Trophoblast cell (in vitro differentiated cells and primary cell): ENCODE measurements around the gene DRAM2.
"Not testable (repeated sequence)": the region's sequence is repeated elsewhere in the genome, so short reads cannot be mapped to it uniquely, and the experiment has no call there.

Source experiments
- DNase-seq, 2 donors: peaks; one replicate each; pipeline ENCODE4 v3.0.0-alpha.2; 2016
- H2AFZ ChIP-seq: 2 replicates; pipeline ENCODE4 v1.6.1; 2013; ENCODE audit warnings: low read length, moderate library complexity, mild to moderate bottlenecking; ENCODE audit not compliant: insufficient read depth, poor library complexity
- H2AK5ac ChIP-seq: 2 replicates; pipeline ENCODE4 v1.6.1; 2013; ENCODE audit warnings: mild to moderate bottlenecking, low read length
- H2BK120ac ChIP-seq: 2 replicates; pipeline ENCODE4 v1.6.1; 2013; ENCODE audit warnings: low read length, mild to moderate bottlenecking, moderate library complexity; ENCODE audit not compliant: insufficient read depth, poor library complexity
- H2BK12ac ChIP-seq: 2 replicates; pipeline ENCODE4 v1.6.1; 2013; ENCODE audit warnings: mild to moderate bottlenecking, low read length, moderate library complexity
- H2BK5ac ChIP-seq: 2 replicates; pipeline ENCODE4 v1.6.1; 2013; ENCODE audit warnings: low read length, low read depth, moderate library complexity, mild to moderate bottlenecking; ENCODE audit not compliant: poor library complexity
- H3K14ac ChIP-seq: 2 replicates; pipeline ENCODE4 v1.6.1; 2013; ENCODE audit warnings: mild to moderate bottlenecking, low read length
- H3K18ac ChIP-seq: 2 replicates; pipeline ENCODE4 v1.6.1; 2013; ENCODE audit warnings: mild to moderate bottlenecking, low read length
- H3K23ac ChIP-seq: 2 replicates; pipeline ENCODE4 v1.6.1; 2013; ENCODE audit warnings: low read length
- H3K27ac ChIP-seq: 2 replicates; pipeline ENCODE4 v1.5.1; 2013; ENCODE audit warnings: low read depth, mild to moderate bottlenecking, inconsistent platforms, low read length, moderate library complexity
- H3K27me3 ChIP-seq: 2 replicates; pipeline ENCODE4 v1.6.1; 2013; ENCODE audit warnings: inconsistent platforms, mild to moderate bottlenecking, low read length, moderate library complexity; ENCODE audit not compliant: insufficient read depth
- H3K36me3 ChIP-seq, 2 experiments: 1 replicate in 1 of 2; 2 replicates in 1 of 2; pipeline ENCODE4 v1.6.1; 2013; ENCODE audit warnings: low read length in 2 of 2, mild to moderate bottlenecking in 2 of 2, moderate library complexity in 1 of 2; ENCODE audit not compliant: insufficient read depth in 2 of 2, control insufficient read depth in 1 of 2
- H3K4ac ChIP-seq: 2 replicates; pipeline ENCODE4 v1.6.1; 2013; ENCODE audit warnings: low read depth, mild to moderate bottlenecking, low read length, moderate library complexity
- H3K4me1 ChIP-seq, 2 experiments: 1 replicate in 1 of 2; 2 replicates in 1 of 2; pipeline ENCODE4 v1.6.1; 2013; ENCODE audit warnings: low read length in 2 of 2, mild to moderate bottlenecking in 2 of 2, moderate library complexity in 1 of 2; ENCODE audit not compliant: insufficient read depth in 2 of 2, control insufficient read depth in 1 of 2
- H3K4me2 ChIP-seq: 2 replicates; pipeline ENCODE4 v1.6.1; 2013; ENCODE audit warnings: inconsistent platforms, mild to moderate bottlenecking, low read length, moderate library complexity
- H3K4me3 ChIP-seq: 2 replicates; pipeline ENCODE4 v1.5.1; 2013; ENCODE audit warnings: mild to moderate bottlenecking, low read depth, low read length, inconsistent platforms
- H3K79me1 ChIP-seq: one replicate; pipeline ENCODE4 v1.6.1; 2013; ENCODE audit warnings: low read length
- H3K79me2 ChIP-seq: 2 replicates; pipeline ENCODE4 v1.6.1; 2013; ENCODE audit warnings: low read length, mild to moderate bottlenecking; ENCODE audit not compliant: control insufficient read depth, insufficient read depth, poor library complexity
- H3K9ac ChIP-seq: 2 replicates; pipeline ENCODE4 v1.6.1; 2013; ENCODE audit warnings: mild to moderate bottlenecking, low read length
- H3K9me3 ChIP-seq: 2 replicates; pipeline ENCODE4 v1.6.1; 2013; ENCODE audit warnings: low read depth, mild to moderate bottlenecking, control low read depth, inconsistent platforms, low read length; ENCODE audit not compliant: insufficient read depth
- H4K12ac ChIP-seq: 2 replicates; pipeline ENCODE4 v1.6.1; 2013; ENCODE audit warnings: low read depth, mild to moderate bottlenecking, low read length, moderate library complexity
- H4K8ac ChIP-seq: 2 replicates; pipeline ENCODE4 v1.6.1; 2013; ENCODE audit warnings: low read depth, mild to moderate bottlenecking, low read length, moderate library complexity
- H4K91ac ChIP-seq: one replicate; pipeline ENCODE4 v1.6.1; 2013; ENCODE audit warnings: low read depth, mild to moderate bottlenecking, low read length, moderate library complexity
- WGBS: extraction: QIAGEN DNeasy Blood & Tissue Kit; methylation state at CpG from one replicate; pipeline ENCODE4 v1.1.7; 2013; ENCODE audit warnings: missing lambda C conversion rate; ENCODE audit not compliant: insufficient read length, insufficient coverage; ENCODE audit errors: extremely low coverage; 5-methylcytosine and 5-hydroxymethylcytosine counted together

DRAM2 gene

DNA sequence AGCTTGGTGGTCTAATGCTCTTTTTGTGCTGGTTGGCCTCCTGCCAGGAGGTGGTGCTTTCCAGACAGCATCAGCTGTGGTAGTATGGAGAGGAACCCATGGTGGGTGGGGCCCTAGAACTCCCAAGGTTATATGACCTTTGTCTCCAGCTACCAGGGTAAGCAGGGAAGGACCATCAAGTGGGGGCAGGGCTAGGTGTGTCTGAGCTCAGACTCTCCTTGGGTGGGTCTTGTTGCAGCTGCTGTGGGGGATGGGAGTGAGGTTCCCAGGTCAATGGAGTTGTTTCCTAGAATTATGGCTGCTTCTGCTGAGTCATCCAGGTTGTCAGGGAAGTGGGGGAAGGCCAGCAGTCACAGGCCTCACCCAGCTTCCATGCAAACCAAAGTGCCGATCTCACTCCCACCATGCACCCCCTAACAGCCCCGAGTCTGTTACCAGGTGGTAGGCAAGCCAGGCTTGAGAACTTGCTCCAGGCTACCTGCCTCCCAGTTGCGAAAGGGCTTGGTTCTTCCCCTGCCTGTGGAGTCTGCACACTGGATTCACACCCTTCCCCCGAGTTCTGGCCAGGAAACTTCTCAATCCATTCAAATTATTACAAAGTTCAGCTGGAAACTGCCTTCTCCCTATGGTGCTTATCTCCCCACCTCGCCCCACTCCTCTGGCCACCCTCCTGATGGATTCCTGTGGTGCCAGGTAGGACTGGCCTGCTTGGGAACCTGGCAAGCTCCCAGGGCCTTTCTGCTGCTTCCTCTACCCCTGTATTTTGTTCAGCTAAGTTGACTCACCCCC is 37.8 kb downstream of the DRAM2 start:
- Histone ChIP-seq H3K4me1 (peaks cover 0 to 2% of the 10 kb centered on the region in 2 experiments), H3K14ac (no peak overlapping the region), H3K23ac (no peak overlapping the region), H3K79me2 (no peaks in the 10 kb centered on the region), H4K8ac (no peak overlapping the region), H2BK5ac (no peak overlapping the region), H3K18ac (no peak overlapping the region), H3K36me3 (no peaks in the 10 kb centered on the region), H2BK120ac (no peak overlapping the region), H3K27ac (no peak overlapping the region), H3K79me1 (no peaks in the 10 kb centered on the region), H4K91ac (no peak overlapping the region), H3K27me3 (no peaks in the 10 kb centered on the region), H3K4ac (no peak overlapping the region), H3K4me2 (no peak overlapping the region), H3K9me3 (peaks cover 18% of the 10 kb centered on the region), H3K4me3 (no peak overlapping the region), H3K9ac (no peak overlapping the region), H2AK5ac (no peak overlapping the region), H4K12ac (no peak overlapping the region), H2BK12ac (no peak overlapping the region), H2AFZ (no peak overlapping the region)
- no peak for DNase-seq
- no CpG with 5 or more reads among the region's 5 CpGs for WGBS

DNA sequence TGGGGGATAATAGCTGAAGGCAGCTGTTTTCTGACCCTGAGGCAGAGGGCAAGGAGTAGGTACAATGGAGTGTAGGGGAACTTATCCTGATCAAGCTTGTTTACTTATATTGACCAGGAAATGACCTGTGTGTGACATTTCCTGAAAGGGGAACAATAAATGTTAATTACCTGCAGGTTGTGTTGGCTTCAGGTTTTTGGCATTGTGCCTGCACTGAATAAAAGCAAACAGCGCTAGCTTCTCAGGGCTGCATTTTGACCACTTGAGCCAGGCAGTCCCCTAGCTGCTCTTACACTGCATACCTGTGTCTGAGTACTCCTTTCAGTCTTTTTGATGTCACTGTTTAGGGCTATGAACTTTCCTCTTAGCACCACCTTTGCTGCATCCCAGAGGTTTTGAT is 40.6 kb downstream of the DRAM2 start:
- Histone ChIP-seq H4K12ac (no peak overlapping the region), H3K18ac (no peak overlapping the region), H3K79me1 (no peaks in the 10 kb centered on the region), H3K9me3 (peaks cover 20% of the 10 kb centered on the region), H2BK5ac (no peak overlapping the region), H4K8ac (no peak overlapping the region), H3K4me1 (peaks cover 0 to 2% of the 10 kb centered on the region in 2 experiments), H2AFZ (no peak overlapping the region), H2BK12ac (no peak overlapping the region), H3K14ac (no peak overlapping the region), H3K4me3 (no peak overlapping the region), H2BK120ac (no peak overlapping the region), H3K4me2 (no peak overlapping the region), H3K36me3 (no peaks in the 10 kb centered on the region), H3K27me3 (no peaks in the 10 kb centered on the region), H3K79me2 (no peaks in the 10 kb centered on the region), H2AK5ac (no peak overlapping the region), H3K27ac (no peak overlapping the region), H3K9ac (no peak overlapping the region), H4K91ac (no peak overlapping the region), H3K23ac (no peak overlapping the region), H3K4ac (no peak overlapping the region)
- no peak for DNase-seq
- no CpG with 5 or more reads among the region's 1 CpG for WGBS

DNA sequence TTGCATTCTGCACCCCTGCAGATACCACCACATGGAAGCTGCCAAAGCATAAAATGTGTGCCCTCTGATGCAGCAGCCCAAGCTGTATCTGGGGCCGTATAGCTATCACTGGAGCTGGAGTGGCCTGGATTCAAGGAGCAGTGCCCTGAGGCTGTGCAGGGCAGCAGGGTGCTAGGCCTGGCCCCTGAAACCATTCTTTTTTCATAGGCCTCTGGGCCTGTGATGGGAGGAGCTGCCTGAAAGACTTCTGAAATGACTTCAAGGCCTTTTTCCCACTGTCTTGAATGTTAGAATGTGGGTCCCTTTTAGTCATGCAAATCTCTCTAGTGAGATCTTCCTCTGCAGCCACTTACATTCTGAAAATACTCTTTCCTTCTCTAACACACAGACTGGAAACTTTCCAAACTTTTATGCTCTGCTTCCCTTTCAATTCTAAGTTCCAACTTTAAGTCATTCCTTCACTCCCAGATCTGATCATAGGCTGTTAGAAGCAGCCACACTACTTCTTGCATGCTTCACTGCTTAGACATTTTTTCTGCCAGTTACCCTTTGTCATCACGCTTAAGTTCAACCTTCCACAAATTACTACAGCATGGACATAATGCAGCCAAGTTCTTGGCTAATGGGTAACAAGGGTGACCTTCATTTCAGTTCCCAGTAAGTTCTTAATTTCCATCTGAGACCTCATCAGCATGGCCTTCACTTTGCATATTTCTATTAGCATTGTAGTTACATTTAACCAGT is 42.4 kb downstream of the DRAM2 start:
- Histone ChIP-seq H2AK5ac (no peak overlapping the region), H3K9me3 (peaks cover 20% of the 10 kb centered on the region), H2BK120ac (no peak overlapping the region), H3K27ac (no peak overlapping the region), H3K9ac (no peak overlapping the region), H3K79me1 (no peaks in the 10 kb centered on the region), H3K4me3 (no peak overlapping the region), H3K4me1 (peaks cover 0 to 2% of the 10 kb centered on the region in 2 experiments), H3K36me3 (no peaks in the 10 kb centered on the region), H3K23ac (no peak overlapping the region), H2BK5ac (no peak overlapping the region), H3K18ac (no peak overlapping the region), H2AFZ (no peak overlapping the region), H3K4ac (no peak overlapping the region), H4K12ac (no peak overlapping the region), H3K14ac (no peak overlapping the region), H2BK12ac (no peak overlapping the region), H3K27me3 (no peaks in the 10 kb centered on the region), H4K91ac (no peak overlapping the region), H4K8ac (no peak overlapping the region), H3K4me2 (no peak overlapping the region), H3K79me2 (no peaks in the 10 kb centered on the region)
- no peak for DNase-seq
- no CpG with 5 or more reads among the region's 2 CpGs for WGBS

DNA sequence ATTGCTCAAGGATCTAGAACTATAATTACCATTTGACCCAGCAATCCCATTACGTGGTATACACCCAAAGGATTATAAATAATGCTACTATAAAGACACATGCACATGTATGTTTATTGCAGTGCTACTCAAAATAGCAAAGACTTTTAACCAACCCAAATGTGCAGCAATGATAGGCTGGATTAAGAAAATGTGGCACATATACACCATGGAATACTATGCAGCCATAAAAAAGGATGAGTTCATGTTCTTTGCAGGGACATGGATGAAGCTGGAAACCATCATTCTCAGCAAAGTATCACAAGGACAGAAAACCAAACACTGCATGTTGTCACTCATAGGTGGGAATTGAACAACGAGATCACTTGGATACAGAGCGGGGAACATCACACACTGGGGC is 44.5 kb downstream of the DRAM2 start:
- H3K79me1 ChIP-seq, H3K9me3 ChIP-seq, H3K79me2 ChIP-seq, H3K4me1 ChIP-seq, H3K27ac ChIP-seq, H3K9ac ChIP-seq, H3K23ac ChIP-seq, H3K4me3 ChIP-seq, H3K36me3 ChIP-seq, H2AK5ac ChIP-seq, H2AFZ ChIP-seq, H2BK5ac ChIP-seq, DNase-seq, H3K14ac ChIP-seq, H3K4me2 ChIP-seq, H3K4ac ChIP-seq, H3K18ac ChIP-seq, H3K27me3 ChIP-seq, H4K8ac ChIP-seq, H2BK120ac ChIP-seq, H4K91ac ChIP-seq, H4K12ac ChIP-seq, H2BK12ac ChIP-seq: not testable (repeated sequence)
- WGBS: no CpG with 5 or more reads among the region's 3 CpGs
